Vagina (tissue), 2 donors: ENCODE measurements around the gene ONECUT1. TPM values are rescaled to one million over a fixed set of nuclear protein-coding genes. Genes with fewer than 3 reads are reported as not detected.

Experiments
- DNase-seq, 2 donors: peaks; one replicate each; pipeline ENCODE4 v3.0.0-alpha.2; 2017; ENCODE audit errors: extremely low spot score in 2 of 2
- H3K27ac ChIP-seq: fragments of 200-600 bp; sonication (generic); one replicate; pipeline ENCODE4 v1.5.1; 2019
- H3K27me3 ChIP-seq: fragments of 200-600 bp; sonication (generic); one replicate; pipeline ENCODE4 v1.5.1; 2019
- H3K36me3 ChIP-seq, 2 donors: fragments of 200-600 bp; sonication (generic); one replicate each; pipeline ENCODE4 v1.5.1; 2017 to 2019
- H3K4me1 ChIP-seq: fragments of 200-600 bp; sonication (generic); one replicate; pipeline ENCODE4 v1.5.1; 2019
- H3K4me3 ChIP-seq, 2 donors: fragments of 200-600 bp; sonication (generic); 1 replicate in 1 of 2; 2 replicates in 1 of 2; pipeline ENCODE4 v1.5.1; 2016 to 2019
- H3K9me3 ChIP-seq: fragments of 200-600 bp; sonication (generic); one replicate; pipeline ENCODE4 v1.5.1; 2019
- POLR2A ChIP-seq, 2 donors: fragments of 450-650 bp; IDR thresholded peaks; one replicate each; pipeline ENCODE4 v1.6.1; 2017; ENCODE audit warnings: antibody characterized with exemption in 2 of 2, mild to moderate bottlenecking in 2 of 2, moderate library complexity in 2 of 2
- POLR2AphosphoS5 ChIP-seq, 2 donors: sonication (generic); formaldehyde crosslinking; IDR thresholded peaks; one replicate each; pipeline ENCODE4 v1.9.0; 2017; ENCODE audit warnings: antibody characterized with exemption in 2 of 2, mild to moderate bottlenecking in 2 of 2, low read depth in 1 of 2; ENCODE audit not compliant: insufficient read depth in 1 of 2
- intact Hi-C: fragments of 100-400 bp; cut with DNase I; formaldehyde crosslinking; loops from one replicate; pipeline ENCODE4 v1.15.1; 2023
- total RNA-seq: library from RNA; depleted of rRNA; stranded (reverse); fragments of >200 nt; gene quantifications from one replicate; pipeline ENCODE4 v1.2.3, GENCODE V29; 2016
- TF ChIP-seq, protein P1 (sequence below), 3 experiments: fragments of 450-650 bp in 2 of 3; fragments of 200-600 bp in 1 of 3; sonication (generic) in 1 of 3; IDR thresholded peaks; one replicate each; pipeline ENCODE4 v1.5.1; 2017 to 2019; ENCODE audit warnings: antibody characterized with exemption in 3 of 3, mild to moderate bottlenecking in 2 of 3, moderate library complexity in 2 of 3

The ONECUT1 gene
- total RNA-seq, 1 donor from 2014 or later = not detected

DNA sequence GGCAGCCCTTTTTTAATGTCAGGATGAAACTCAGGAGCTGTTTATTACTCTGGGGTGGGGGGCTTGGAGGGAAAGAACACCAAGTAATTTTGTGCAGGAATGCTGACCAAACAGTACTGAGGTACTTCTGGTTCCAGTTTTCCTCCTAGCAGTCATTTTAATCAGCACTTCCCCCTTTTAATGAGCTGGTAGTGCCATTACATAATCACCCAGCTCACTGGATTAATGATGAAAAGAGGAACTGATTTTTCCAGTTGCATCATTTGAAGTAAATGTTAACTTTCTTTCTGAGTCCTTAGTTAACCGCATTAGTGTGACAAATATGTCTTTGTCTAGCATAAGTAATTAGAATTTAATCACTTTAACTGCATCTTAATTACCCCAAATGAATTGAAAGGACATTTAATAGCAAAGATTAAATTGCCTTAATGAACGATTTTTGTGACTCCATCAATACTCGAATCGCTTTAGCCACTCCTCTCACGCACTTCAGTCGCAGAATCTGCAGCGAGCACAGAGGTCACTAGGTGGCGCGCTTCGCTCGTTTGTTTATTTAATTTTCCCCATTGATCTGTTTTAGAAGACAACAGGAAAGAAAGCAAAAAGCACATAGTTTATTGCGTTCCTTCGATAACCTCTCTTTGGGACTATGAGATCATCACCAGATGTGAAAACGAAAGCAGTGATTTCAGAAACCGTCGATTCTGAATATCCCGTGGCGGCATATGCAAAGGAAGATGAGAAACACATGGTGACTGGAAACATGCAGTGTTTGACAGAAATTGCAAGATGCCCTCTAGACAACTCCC lies 9.8 kb downstream of the ONECUT1 start:
- no peak for DNase-seq
- H3K4me3 ChIP-seq = no peak overlapping the region

DNA sequence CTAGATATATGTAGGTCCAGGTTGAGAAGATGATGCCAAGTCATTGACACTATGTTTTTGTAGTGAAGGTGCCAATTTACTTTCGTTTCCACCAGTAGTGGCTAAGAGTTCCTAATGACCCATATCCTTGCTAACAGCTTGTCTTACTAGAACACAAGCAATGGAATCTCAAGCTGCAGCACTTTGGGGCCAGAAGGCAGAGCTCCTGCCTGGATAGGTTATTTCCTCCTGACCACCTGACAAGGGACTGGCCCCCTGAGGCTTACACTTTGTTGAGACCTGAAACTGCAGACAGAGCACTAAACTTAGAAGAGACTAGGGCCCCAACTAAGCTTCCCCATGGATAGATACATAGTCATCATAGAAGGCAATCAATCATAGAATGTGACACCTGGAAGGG lies 11.7 kb downstream of the ONECUT1 start:
- H3K27me3 ChIP-seq = peaks cover 4% of the 10 kb centered on the region

More for the DNA sequence above, 9.8 kb downstream of the ONECUT1 start:
- intact Hi-C loops = no loop called here
- no peaks in the 10 kb centered on the region for H3K9me3 ChIP-seq
- H3K27me3 ChIP-seq = peaks cover 20% of the 10 kb centered on the region
- H3K36me3 ChIP-seq = no peaks in the 10 kb centered on the region
- no peak overlapping the region for H3K27ac ChIP-seq
- TF ChIP-seq POLR2A (IDR thresholded peaks at IDR 0.05) (no peak), POLR2AphosphoS5 (IDR thresholded peaks at IDR 0.05; ENCODE audit: insufficient read depth in 1 of 2, low read depth in 1 of 2) (no peak)
- TF ChIP-seq, protein P1, sequence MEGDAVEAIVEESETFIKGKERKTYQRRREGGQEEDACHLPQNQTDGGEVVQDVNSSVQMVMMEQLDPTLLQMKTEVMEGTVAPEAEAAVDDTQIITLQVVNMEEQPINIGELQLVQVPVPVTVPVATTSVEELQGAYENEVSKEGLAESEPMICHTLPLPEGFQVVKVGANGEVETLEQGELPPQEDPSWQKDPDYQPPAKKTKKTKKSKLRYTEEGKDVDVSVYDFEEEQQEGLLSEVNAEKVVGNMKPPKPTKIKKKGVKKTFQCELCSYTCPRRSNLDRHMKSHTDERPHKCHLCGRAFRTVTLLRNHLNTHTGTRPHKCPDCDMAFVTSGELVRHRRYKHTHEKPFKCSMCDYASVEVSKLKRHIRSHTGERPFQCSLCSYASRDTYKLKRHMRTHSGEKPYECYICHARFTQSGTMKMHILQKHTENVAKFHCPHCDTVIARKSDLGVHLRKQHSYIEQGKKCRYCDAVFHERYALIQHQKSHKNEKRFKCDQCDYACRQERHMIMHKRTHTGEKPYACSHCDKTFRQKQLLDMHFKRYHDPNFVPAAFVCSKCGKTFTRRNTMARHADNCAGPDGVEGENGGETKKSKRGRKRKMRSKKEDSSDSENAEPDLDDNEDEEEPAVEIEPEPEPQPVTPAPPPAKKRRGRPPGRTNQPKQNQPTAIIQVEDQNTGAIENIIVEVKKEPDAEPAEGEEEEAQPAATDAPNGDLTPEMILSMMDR (IDR thresholded peaks at IDR 0.05) = peak in 2 of 3 experiments; percentile 33 to 55
- peaks cover 34% of the 10 kb centered on the region for H3K4me1 ChIP-seq

DNA sequence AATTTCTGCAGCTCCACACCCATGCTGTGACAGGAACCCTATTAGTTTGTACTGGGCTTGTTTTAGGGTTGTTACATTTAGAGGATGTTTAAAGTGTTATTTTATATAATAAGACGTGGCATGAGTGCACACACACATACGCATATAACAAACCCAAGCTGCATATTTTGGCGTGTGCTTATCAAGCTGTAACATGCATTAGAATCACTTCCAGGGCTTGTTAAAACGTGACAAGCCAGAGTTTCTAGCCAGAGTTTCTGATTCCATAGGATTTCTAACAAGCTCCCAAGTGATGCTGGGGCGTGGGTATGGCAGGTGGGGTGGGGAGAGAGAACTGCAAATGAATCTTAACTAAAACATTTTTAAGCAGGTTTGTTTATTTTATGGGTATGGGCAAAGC lies 17.4 kb downstream of the ONECUT1 start:
- Histone ChIP-seq H3K4me3 (no peak overlapping the region), H3K4me1 (no peaks in the 10 kb centered on the region), H3K27me3 (no peaks in the 10 kb centered on the region), H3K36me3 (no peaks in the 10 kb centered on the region), H3K27ac (no peak overlapping the region), H3K9me3 (no peaks in the 10 kb centered on the region)
- DNase-seq = no peak
- TF ChIP-seq, protein P1 (IDR thresholded peaks at IDR 0.05) = no peak
- intact Hi-C loops = loop anchor here (5.0 kb wide), 1 partner anchor 1980 kb away; no protein-coding TSS in a partner anchor

More for the DNA sequence above, 11.7 kb downstream of the ONECUT1 start:
- H3K36me3 ChIP-seq = no peaks in the 10 kb centered on the region
- TF ChIP-seq POLR2A (IDR thresholded peaks at IDR 0.05) (no peak), POLR2AphosphoS5 (IDR thresholded peaks at IDR 0.05; ENCODE audit: insufficient read depth in 1 of 2, low read depth in 1 of 2) (no peak)
- TF ChIP-seq, protein P1 (IDR thresholded peaks at IDR 0.05) = no peak
- intact Hi-C loops = no loop called here
- no peak overlapping the region for H3K4me3 ChIP-seq
- H3K27ac ChIP-seq = no peak overlapping the region
- no peak for DNase-seq
- H3K9me3 ChIP-seq = no peaks in the 10 kb centered on the region
- peaks cover 14% of the 10 kb centered on the region for H3K4me1 ChIP-seq

DNA sequence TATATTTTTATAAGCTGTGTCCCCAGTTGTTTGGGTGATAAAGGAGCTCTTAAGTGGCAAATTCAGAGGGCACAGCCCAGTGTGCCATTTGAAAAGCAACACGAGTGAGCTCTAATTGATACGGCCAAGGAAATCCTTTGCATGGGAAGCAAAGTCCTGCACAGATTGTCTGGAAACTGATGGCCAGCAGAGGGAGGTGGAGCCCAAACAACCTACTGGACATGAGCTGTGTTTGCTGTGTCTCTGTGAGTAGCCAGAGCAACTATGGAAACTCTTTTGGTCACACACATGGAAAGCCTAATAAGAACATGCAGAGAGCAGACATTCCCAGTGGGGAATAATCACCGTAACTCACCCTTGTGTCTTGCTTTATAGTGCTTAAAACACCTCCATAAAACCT lies 24.4 kb downstream of the ONECUT1 start:
- Histone ChIP-seq H3K36me3 (no peaks in the 10 kb centered on the region), H3K27ac (no peak overlapping the region), H3K4me3 (no peak overlapping the region), H3K4me1 (no peaks in the 10 kb centered on the region), H3K27me3 (no peaks in the 10 kb centered on the region), H3K9me3 (no peaks in the 10 kb centered on the region)
- no peak for DNase-seq
- TF ChIP-seq POLR2AphosphoS5 (IDR thresholded peaks at IDR 0.05; ENCODE audit: insufficient read depth in 1 of 2, low read depth in 1 of 2) = no peak
- TF ChIP-seq, protein P1 (IDR thresholded peaks at IDR 0.05) = no peak
- no peak for TF ChIP-seq POLR2A (IDR thresholded peaks at IDR 0.05)
- intact Hi-C loops = no loop called here

DNA sequence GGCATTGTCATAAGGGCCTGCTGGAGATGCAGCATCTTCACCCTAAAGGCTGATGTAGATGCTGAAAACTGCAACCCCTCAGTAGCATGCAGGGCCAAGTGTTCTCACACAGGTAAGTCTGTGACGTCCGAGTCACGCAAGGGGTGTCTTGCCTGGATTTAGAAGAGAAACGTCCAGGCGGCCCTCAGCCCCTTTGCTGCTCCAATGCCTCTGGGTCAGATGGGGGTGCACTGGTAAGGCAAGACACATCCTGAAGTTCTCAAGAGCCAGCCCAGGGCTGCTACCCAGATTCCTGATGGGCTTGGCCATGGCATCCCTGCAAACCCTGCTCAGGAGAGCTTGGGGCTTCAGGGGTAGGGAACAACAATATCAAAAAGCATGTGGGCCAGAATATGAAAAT lies 25.4 kb downstream of the ONECUT1 start:
- intact Hi-C loops = no loop called here
- no peak overlapping the region for H3K4me3 ChIP-seq
- no peaks in the 10 kb centered on the region for H3K4me1 ChIP-seq
- no peaks in the 10 kb centered on the region for H3K36me3 ChIP-seq
- no peaks in the 10 kb centered on the region for H3K27me3 ChIP-seq
- DNase-seq = no peak
- TF ChIP-seq, protein P1 (IDR thresholded peaks at IDR 0.05) = no peak
- no peak for TF ChIP-seq POLR2AphosphoS5 (IDR thresholded peaks at IDR 0.05; ENCODE audit: insufficient read depth in 1 of 2, low read depth in 1 of 2)
- TF ChIP-seq POLR2A (IDR thresholded peaks at IDR 0.05) = no peak
- no peak overlapping the region for H3K27ac ChIP-seq
- no peaks in the 10 kb centered on the region for H3K9me3 ChIP-seq
